ENCODE data around the gene NRCAM.
"Not testable (repeated sequence)": the region's sequence is repeated elsewhere in the genome, so short reads cannot be mapped to it uniquely, and the experiment has no call there.

The NRCAM gene

DNA sequence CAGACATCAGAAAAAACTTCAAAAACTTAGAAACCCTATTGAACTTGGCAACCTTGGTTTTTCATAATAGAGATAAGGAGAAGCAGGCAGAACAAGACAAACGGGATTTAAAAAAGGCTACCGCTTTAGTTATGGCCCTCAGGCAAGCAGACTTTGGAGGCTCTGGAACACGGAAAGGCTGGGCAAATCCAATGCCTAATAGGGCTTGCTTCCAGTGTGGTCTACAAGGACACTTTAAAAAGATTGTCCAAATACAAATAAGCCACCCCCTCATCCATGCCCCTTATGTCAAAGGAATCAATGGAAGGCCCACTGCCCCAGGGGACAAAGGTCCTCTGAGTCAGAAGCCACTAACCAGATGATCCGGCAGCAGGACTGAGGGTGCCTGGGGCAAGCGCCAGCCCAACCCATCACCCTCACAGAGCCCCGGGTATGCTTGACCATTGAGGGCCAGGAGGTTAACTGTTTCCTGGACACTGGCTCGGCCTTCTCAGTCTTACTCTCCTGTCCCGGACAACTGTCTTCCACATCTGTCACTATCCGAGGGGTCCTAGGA, 115.3 kb downstream of the NRCAM start:
- DNase-seq (ENCODE audit: low spot score), result no peak

- not testable (repeated sequence) for DNase-seq (ENCODE audit: low spot score)
Observed at GRCh38 chr7:108340406-108340805, 115.8 kb downstream of the NRCAM start.

DNA sequence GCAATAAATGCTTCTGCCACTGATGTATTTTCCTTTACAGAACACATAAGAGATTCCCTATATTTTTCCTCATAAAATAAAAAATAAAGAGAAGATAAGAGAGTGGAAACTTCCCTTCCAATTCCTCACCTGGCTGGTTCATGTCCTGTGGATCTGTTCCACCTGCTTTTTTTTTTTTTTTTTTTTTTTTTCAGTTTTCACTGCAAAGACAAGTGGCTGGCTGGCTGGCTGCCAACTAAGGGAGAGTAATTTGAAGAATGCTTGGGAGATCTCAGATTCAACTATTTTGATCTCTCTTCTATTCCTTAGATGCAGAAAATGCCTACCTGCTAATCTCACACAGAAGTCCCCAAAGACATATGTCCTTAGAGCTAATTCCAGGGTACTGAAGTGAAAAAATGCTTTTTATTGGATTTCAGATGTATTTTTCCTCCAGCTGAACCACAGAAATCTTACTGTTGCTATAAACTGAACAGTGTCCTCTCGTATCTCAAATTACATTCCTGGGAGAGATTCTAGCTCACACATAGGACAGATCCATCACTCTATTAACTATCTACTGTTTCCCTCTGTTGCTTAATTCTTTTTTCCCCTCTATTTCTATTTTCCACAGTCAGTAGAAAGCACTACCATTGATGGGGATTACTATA, 120.8 kb downstream of the NRCAM start:
- DNase-seq (ENCODE audit: low spot score), result no peak

DNA sequence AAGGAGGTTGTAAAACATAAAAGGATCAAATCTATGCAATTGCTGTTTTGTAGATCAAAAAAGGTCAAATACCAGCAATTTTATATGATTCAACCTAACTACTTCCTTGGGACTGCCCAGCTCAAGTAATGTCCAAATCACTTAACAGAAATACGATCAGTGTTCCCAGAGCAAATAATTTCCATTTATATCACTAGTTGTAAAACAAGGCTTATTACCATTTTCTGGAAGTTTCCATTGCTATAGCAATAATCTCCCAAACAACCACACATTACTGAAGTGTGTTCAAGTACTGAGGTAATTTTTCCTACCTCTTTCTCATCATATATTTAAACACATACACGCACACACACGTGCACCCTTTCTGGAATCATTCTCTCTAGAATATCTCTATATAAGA, 123.3 kb downstream of the NRCAM start:
- no peak for DNase-seq (ENCODE audit: low spot score)

GRCh38 chr7:108331971-108332370, 124.3 kb downstream of the NRCAM start:
- no peak for DNase-seq (ENCODE audit: low spot score)

- no peak for DNase-seq (ENCODE audit: low spot score)
Observed at GRCh38 chr7:108330227-108330626, 126.0 kb downstream of the NRCAM start.

GRCh38 chr7:108329514-108329913, 126.7 kb downstream of the NRCAM start:
- no peak for DNase-seq (ENCODE audit: low spot score)

GRCh38 chr7:108328174-108328651, 128.0 kb downstream of the NRCAM start:
- DNase-seq (ENCODE audit: low spot score), result no peak

DNA sequence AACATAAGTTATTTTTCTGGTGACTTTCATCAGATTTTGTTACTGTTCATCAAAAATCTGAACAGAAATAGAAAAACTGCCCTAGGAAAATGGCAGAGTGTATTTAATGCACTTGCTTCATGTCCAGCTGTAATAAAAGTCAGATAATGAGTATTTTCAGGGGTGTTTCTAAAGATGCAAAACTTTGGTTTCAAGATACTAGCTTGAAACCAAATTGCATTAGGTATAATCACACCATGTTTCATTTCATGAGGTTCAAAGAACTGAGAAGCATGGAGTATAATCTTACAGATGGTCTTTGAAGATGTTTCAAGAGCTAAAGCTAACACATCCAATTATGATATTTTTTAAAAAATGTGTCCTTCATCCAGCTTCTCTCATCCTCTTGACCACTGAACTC, 128.9 kb downstream of the NRCAM start:
- no peak for DNase-seq (ENCODE audit: low spot score)

- DNase-seq (ENCODE audit: low spot score), result no peak
Observed at GRCh38 chr7:108326938-108327337, 129.3 kb downstream of the NRCAM start.

- no peak for DNase-seq (ENCODE audit: low spot score)
Observed at GRCh38 chr7:108324053-108325038, 131.9 kb downstream of the NRCAM start.

DNA sequence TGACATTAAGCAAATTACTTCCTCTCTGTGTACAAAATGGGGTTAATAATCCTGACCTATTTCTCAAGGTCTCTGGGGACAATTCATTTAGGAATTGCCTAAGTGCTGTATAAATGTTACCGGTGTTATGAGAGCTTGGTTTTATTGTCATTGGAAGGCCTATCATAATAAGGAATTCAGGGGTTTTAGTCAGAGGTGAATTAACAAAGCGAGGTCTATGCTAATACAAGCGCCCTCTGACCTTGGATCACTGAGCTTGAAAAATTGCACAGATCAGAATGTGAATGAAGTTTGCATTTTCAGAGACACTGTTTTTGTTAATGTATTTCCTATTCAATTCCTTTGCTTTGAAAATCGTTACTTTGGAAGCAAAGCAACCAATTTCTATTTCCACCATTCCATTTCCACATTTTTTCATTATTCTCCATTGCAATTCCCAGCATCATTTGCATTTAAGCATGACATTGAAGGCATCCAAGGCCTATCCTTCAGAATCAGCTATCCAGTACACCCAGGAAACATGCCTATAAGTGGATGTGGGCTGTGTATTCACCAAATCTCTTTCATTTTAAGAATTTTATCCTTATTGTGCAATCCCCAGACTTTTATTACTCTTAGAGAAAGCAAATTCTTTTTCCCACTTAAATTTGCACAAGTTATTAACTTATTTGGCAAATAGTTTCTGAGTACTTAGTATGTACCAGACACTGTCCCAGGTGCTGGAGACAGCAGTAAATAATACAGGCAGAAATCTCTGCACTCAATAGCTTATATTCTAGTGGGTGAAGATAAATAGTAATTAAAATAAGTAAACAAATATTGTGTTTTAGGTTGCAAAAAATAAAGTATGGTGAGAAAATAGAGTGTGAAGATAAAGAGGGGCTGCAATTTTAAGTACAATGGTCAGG, 133.1 kb downstream of the NRCAM start:
- no peak for DNase-seq (ENCODE audit: low spot score)

DNA sequence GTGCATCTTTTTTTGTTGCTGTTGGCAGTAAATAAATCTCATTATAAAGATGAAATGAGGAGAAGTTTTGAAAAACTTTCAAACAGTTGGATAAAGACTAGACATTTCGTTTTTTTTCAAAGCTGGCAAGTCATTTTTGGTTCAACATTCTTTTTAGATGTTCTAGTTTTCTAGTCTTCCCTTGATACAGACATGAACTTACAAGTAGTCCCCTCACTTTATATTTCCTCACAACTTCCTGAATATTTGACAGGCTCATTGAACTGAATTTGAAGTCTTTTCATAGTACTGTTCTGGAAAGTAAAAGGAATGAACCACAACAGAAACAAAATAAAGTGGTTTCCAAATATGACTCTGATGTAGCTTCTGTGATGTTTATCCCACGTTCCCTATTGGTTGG, 134.2 kb downstream of the NRCAM start:
- DNase-seq (ENCODE audit: low spot score), result no peak

DNA sequence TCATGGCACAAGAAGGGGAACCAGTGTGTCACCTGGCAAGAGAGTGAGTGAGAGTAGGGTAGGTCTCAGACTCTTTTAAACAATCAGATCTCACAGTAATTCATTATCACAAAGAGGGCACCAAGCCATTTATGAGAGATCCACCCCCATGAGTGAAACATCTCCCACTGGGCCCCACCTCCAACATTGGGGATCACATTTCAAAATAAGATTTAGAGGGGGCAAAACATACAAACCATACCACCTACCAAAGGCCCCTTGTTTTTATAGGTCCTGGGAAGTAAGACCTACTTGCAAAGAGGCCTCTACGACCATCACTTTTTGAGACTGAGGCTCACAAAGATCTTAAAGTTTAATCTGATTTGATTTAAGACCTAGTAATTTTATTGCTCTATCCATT, 134.9 kb downstream of the NRCAM start:
- DNase-seq (ENCODE audit: low spot score), result no peak

DNA sequence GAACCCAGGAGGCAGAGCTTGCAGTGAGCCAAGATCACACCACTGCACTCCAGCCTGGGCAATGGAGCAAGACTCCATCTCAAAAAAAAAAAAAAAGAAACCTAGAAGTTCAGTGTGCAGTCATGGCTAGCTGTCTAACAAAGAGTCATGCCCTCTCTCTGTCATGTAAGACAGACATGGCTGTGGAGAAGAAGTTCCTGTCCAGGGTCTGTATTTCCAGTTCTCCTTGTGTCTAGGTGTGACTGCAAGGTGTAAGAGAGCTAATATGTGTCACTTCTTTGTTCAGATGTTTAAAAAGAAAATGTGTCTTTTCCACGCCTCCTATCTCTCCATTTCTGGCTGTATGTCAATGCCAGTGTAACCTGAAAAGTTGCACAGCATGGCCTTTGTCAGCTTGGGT, 139.5 kb downstream of the NRCAM start:
- no peak for DNase-seq (ENCODE audit: low spot score)

DNA sequence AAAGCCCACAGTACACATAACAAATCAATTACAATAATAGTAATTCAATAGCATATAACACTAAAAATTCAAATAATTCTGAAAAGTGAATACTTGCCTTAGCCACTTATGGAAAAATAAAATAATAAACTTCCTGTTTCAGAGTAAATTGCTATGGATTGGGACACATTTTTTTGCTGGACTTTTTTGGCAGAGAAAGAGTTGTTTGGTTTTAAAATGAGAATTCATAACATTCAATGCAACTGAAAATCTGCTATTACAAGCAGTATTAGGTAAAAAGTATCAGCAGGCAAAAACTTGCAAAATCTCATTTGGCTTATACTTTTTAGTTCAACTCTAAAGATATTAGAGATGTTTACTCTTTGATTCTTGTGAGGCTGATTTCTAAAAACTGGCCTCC, 141.7 kb downstream of the NRCAM start:
- no peak for DNase-seq (ENCODE audit: low spot score)

DNA sequence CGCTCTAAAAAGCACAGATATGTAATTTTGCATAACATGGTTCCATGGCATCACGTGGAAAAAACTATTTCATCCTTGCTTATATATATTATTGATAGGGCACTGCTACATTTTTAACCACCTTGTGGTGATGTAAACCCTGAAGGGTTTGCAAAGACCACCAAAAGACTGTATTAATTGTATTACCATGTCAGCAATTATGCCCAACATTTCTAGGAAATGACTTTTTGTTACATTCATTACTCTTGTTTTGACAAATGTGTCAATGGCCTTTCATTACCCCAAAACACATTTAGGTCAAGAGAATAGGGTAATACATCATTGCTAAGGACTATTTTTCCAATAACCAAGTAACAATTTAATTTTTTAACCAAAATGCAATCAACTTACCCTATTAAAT, 142.2 kb downstream of the NRCAM start:
- no peak for DNase-seq (ENCODE audit: low spot score)

DNA sequence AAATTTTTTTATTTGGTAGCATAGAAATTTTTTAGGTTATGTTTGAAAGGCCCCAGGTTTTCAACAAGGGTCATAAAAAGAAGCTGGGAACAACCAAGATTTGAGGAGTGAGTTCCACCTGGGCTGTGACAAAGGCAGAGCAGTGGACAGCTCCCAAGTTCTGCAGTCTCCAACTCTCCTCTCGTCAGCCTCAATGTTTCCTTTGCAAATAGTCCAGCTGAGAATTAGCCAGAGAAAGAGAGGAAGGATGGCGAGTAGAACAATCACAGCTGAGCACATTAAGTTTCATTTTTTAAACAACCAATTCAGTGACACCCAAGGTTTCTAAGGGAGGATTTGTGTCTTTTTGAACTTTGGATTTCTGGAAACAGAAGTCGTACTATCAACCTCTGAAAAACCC, 143.2 kb downstream of the NRCAM start:
- no peak for DNase-seq (ENCODE audit: low spot score)

DNA sequence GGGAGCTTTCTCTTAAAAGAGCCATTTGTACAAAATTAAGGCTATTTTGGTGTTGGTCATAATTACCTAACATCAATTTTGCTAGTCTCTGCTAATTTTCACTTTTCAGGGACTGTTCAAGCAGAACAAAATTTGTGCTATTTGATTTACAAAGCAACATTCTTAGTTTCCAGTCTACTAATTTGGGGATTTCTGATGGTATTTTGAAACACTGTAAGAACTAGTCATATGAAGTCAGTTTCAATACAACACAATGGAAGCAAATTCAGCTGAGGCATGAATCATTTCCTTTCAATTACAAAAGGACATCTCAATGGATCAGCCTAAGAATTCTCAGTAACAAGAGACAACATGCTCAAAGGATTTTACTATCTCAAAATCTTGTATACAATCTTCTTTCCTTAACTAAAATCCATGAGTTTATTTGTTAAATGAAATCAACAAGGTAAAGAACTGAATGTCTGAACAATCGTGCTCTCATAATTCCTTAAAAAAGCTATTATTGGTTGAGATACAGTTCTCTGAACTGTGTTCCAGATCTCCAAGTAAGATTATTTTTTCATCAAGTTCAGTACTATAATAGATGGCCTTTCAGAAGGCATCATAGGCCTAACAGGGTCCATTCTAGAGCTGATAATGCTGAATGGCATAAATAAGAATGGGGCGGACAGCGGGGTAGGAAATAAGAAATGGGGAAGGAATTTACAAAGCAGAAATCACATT, 144.6 kb downstream of the NRCAM start:
- DNase-seq (ENCODE audit: low spot score), result peak; percentile 43

DNA sequence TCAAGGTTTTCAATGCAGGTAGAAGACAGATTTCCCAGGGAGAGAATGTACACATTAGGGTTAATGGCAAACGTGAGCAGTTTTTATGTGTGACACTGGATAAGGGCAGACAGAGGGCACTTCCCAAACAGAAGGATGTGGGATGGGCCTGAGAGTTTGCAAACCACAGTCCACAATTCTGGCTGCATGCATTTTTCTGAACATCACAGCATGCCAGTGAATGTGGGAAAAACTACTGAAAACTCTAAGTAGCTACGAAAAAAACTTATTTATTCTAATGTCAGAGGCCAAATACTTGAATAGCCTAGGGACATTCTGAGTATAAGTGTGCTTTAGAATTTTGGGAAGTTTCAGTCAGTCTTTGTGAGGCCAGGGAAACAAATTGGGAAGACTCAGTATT, 145.9 kb downstream of the NRCAM start:
- no peak for DNase-seq (ENCODE audit: low spot score)

DNA sequence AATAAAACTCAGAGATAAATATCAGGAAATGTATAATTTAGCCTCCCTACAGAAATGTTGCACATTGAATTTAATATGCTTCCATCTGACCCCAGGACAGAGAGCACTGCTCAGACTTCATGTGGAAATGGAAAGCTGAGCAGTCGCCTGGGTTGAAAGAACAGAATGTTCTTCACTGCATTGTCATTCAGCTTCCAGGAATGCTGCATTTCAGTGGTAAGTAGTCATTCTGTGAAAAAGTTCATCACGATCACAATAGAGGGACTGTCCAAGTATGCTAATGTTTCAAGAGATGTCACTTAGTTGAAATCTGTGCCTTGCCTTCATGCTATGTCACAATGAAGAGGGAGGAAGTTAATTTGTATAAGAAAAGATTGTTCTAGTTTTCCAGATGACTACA, 147.3 kb downstream of the NRCAM start:
- DNase-seq (ENCODE audit: low spot score), result peak; percentile 14

Data from activated CD4-positive, alpha-beta T cell treated with anti-CD3 and anti-CD28 coated beads, Interleukin-2, Interleukin-4, amounts not matched to agents 100 ng/mL and 50 ng/mL, durations not matched to agents 16 hours and 8 hours (primary cell).